OCI-LY1 (cell line): ENCODE results near the gene ACER3.

Experiments used
- H2AFZ ChIP-seq: fragments of 200-600 bp; sonication (generic), shearing (Covaris generic); 2 replicates; pipeline ENCODE4 v1.6.0; 2014; ENCODE audit warnings: antibody characterized with exemption, mild to moderate bottlenecking, low read length
- H3F3A ChIP-seq: fragments of 200-600 bp; sonication (generic), shearing (Covaris generic); 2 replicates; pipeline ENCODE4 v1.6.0; 2014; ENCODE audit warnings: mild to moderate bottlenecking, antibody characterized with exemption, low read length, moderate library complexity; ENCODE audit not compliant: insufficient read depth
- H3K27ac ChIP-seq: fragments of 200-600 bp; sonication (generic); 2 replicates; pipeline ENCODE4 v1.5.1; 2014; ENCODE audit warnings: low read length, mixed run types, mild to moderate bottlenecking, low read depth; ENCODE audit not compliant: poor library complexity, severe bottlenecking
- H3K27me3 ChIP-seq: fragments of 200-600 bp; sonication (generic); 2 replicates; pipeline ENCODE4 v1.6.0; 2014; ENCODE audit warnings: antibody characterized with exemption, mild to moderate bottlenecking, low read length, moderate library complexity; ENCODE audit not compliant: insufficient read depth
- H3K36me3 ChIP-seq: fragments of 200-600 bp; sonication (generic); 2 replicates; pipeline ENCODE4 v1.6.1; 2014; ENCODE audit warnings: mild to moderate bottlenecking, antibody characterized with exemption, low read length, moderate library complexity, mixed read lengths; ENCODE audit not compliant: insufficient read depth
- H3K4me1 ChIP-seq: fragments of 200-600 bp; sonication (generic); 2 replicates; pipeline ENCODE4 v1.5.1; 2014; ENCODE audit warnings: mild to moderate bottlenecking, low read length, moderate library complexity; ENCODE audit not compliant: insufficient read depth, severe bottlenecking
- H3K4me2 ChIP-seq: fragments of 200-600 bp; sonication (generic), shearing (Covaris generic); 2 replicates; pipeline ENCODE4 v1.6.1; 2014; ENCODE audit warnings: low read length
- H3K4me3 ChIP-seq: fragments of 200-600 bp; sonication (generic); 2 replicates; pipeline ENCODE4 v1.5.1; 2014; ENCODE audit warnings: low read length, low read depth, mild to moderate bottlenecking, mixed read lengths; ENCODE audit not compliant: poor library complexity, severe bottlenecking
- H3K79me2 ChIP-seq: fragments of 200-600 bp; shearing (Covaris generic); 2 replicates; pipeline ENCODE4 v1.6.1; 2016; ENCODE audit warnings: mixed run types, low read length, mixed read lengths; ENCODE audit not compliant: insufficient read depth
- H3K9ac ChIP-seq: fragments of 200-600 bp; sonication (generic), shearing (Covaris generic); 2 replicates; pipeline ENCODE4 v1.6.1; 2014; ENCODE audit warnings: mild to moderate bottlenecking, low read length, mixed read lengths
- H3K9me2 ChIP-seq: fragments of 200-600 bp; sonication (generic), shearing (Covaris generic); 2 replicates; pipeline ENCODE4 v1.6.1; 2014; ENCODE audit warnings: low read depth, mild to moderate bottlenecking, low read length, mixed read lengths
- H3K9me3 ChIP-seq: fragments of 200-600 bp; shearing (Covaris generic); 2 replicates; pipeline ENCODE4 v1.6.1; 2014; ENCODE audit warnings: low read length, mixed read lengths
- H4K20me1 ChIP-seq: fragments of 200-600 bp; sonication (generic), shearing (Covaris generic); 2 replicates; pipeline ENCODE4 v1.6.0; 2016; ENCODE audit warnings: mild to moderate bottlenecking, low read length; ENCODE audit not compliant: insufficient read depth
- CTCF ChIP-seq: fragments of 200-600 bp; sonication (generic), shearing (Covaris generic); IDR thresholded peaks from 2 replicates; pipeline ENCODE4 v1.5.1; 2017; ENCODE audit warnings: mild to moderate bottlenecking, antibody characterized with exemption, low read length, moderate library complexity, mixed read lengths
- EZH2 ChIP-seq: fragments of 200-600 bp; sonication (generic), shearing (Covaris generic); IDR thresholded peaks from 2 replicates; pipeline ENCODE4 v1.8.0; 2017; ENCODE audit warnings: borderline replicate concordance, mixed run types, mild to moderate bottlenecking, antibody characterized with exemption, low read length, moderate library complexity, mixed read lengths

ACER3 gene

GRCh38 chr11:77035039-77035438 is 174.3 kb downstream of the ACER3 start:
- H3K27me3 ChIP-seq, result no peaks in the 10 kb centered on the region
- H4K20me1 ChIP-seq, result no peaks in the 10 kb centered on the region
- H3K27ac ChIP-seq, result no peak overlapping the region
- H3K9me2 ChIP-seq, result no peaks in the 10 kb centered on the region
- H3K4me2 ChIP-seq, result no peak overlapping the region
- no peak overlapping the region for H3K9ac ChIP-seq
- no peak for TF ChIP-seq CTCF
- TF ChIP-seq EZH2, result no peak
- H3K79me2 ChIP-seq, result no peaks in the 10 kb centered on the region
- H2AFZ ChIP-seq, result no peak overlapping the region
- no peaks in the 10 kb centered on the region for H3F3A ChIP-seq
- no peaks in the 10 kb centered on the region for H3K36me3 ChIP-seq
- H3K9me3 ChIP-seq, result no peaks in the 10 kb centered on the region
- no peak overlapping the region for H3K4me3 ChIP-seq
- H3K4me1 ChIP-seq, result no peaks in the 10 kb centered on the region

GRCh38 chr11:77035580-77035979 is 174.9 kb downstream of the ACER3 start:
- H3K4me1 ChIP-seq, result no peaks in the 10 kb centered on the region
- no peaks in the 10 kb centered on the region for H3K79me2 ChIP-seq
- H3K4me2 ChIP-seq, result no peak overlapping the region
- no peaks in the 10 kb centered on the region for H4K20me1 ChIP-seq
- H3K9me3 ChIP-seq, result no peaks in the 10 kb centered on the region
- H3F3A ChIP-seq, result no peaks in the 10 kb centered on the region
- H2AFZ ChIP-seq, result no peak overlapping the region
- H3K4me3 ChIP-seq, result no peak overlapping the region
- H3K27ac ChIP-seq, result no peak overlapping the region
- no peaks in the 10 kb centered on the region for H3K27me3 ChIP-seq
- no peak overlapping the region for H3K9ac ChIP-seq
- no peak for TF ChIP-seq EZH2
- TF ChIP-seq CTCF, result no peak
- H3K36me3 ChIP-seq, result no peaks in the 10 kb centered on the region
- H3K9me2 ChIP-seq, result no peaks in the 10 kb centered on the region

- no peak overlapping the region for H3K27ac ChIP-seq
- no peaks in the 10 kb centered on the region for H3K79me2 ChIP-seq
These were observed 175.7 kb downstream of the ACER3 start for GRCh38 chr11:77036398-77036797.

More at GRCh38 chr11:77036398-77036797, 175.7 kb downstream of the ACER3 start:
- no peaks in the 10 kb centered on the region for H3F3A ChIP-seq
- H4K20me1 ChIP-seq, result no peaks in the 10 kb centered on the region
- H3K4me1 ChIP-seq, result no peaks in the 10 kb centered on the region
- H3K9me3 ChIP-seq, result no peaks in the 10 kb centered on the region
- H3K9ac ChIP-seq, result no peak overlapping the region
- no peaks in the 10 kb centered on the region for H3K9me2 ChIP-seq
- H3K27me3 ChIP-seq, result no peaks in the 10 kb centered on the region; the same call in 1 of the 2 replicates
- H3K4me2 ChIP-seq, result no peak overlapping the region
- H2AFZ ChIP-seq, result no peak overlapping the region
- H3K36me3 ChIP-seq, result no peaks in the 10 kb centered on the region
- no peak overlapping the region for H3K4me3 ChIP-seq
- TF ChIP-seq CTCF, result no peak
- TF ChIP-seq EZH2, result no peak
